HG02642 (cell line): Measurements from ENCODE around the gene ABLIM2.

Source experiments
- ATAC-seq: cut with Tn5 transposase; IDR thresholded peaks from one replicate; pipeline ENCODE4 v1.9.1; 2021; ENCODE audit warnings: mild to moderate bottlenecking; ENCODE audit not compliant: unreplicated experiment, poor library complexity

Gene ABLIM2

GRCh38 chr4:8038719-8039251 is 119.8 kb downstream of the ABLIM2 start:
- ATAC-seq, result no peak

- ATAC-seq, result no peak
Measured at GRCh38 chr4:8038083-8038482, 120.5 kb downstream of the ABLIM2 start.

GRCh38 chr4:8037150-8037769 is 121.4 kb downstream of the ABLIM2 start:
- ATAC-seq, result no peak

- ATAC-seq, result no peak
Measured at GRCh38 chr4:8035371-8035780, 123.2 kb downstream of the ABLIM2 start.

GRCh38 chr4:8033829-8034528 is 124.6 kb downstream of the ABLIM2 start:
- no peak for ATAC-seq

GRCh38 chr4:8033067-8033755 is 125.4 kb downstream of the ABLIM2 start:
- no peak for ATAC-seq

- ATAC-seq, result no peak
Measured at GRCh38 chr4:8032381-8032780, 126.2 kb downstream of the ABLIM2 start.

GRCh38 chr4:8030121-8030781 is 128.4 kb downstream of the ABLIM2 start:
- no peak for ATAC-seq

- no peak for ATAC-seq
Measured at GRCh38 chr4:8029689-8030088, 128.9 kb downstream of the ABLIM2 start.

GRCh38 chr4:8028884-8029568 is 129.6 kb downstream of the ABLIM2 start:
- ATAC-seq, result no peak

- ATAC-seq, result no peak
Measured at GRCh38 chr4:8028368-8028767, 130.2 kb downstream of the ABLIM2 start.

GRCh38 chr4:8026453-8026852 is 132.2 kb downstream of the ABLIM2 start:
- ATAC-seq, result no peak

- no peak for ATAC-seq
Measured at GRCh38 chr4:8025668-8026067, 132.9 kb downstream of the ABLIM2 start.

- no peak for ATAC-seq
Measured at GRCh38 chr4:8024073-8024786, 134.4 kb downstream of the ABLIM2 start.

GRCh38 chr4:8023696-8024033 is 134.9 kb downstream of the ABLIM2 start:
- ATAC-seq, result no peak

GRCh38 chr4:8022767-8023695 is 135.6 kb downstream of the ABLIM2 start:
- no peak for ATAC-seq

- no peak for ATAC-seq
Measured at GRCh38 chr4:8021796-8022195, 136.8 kb downstream of the ABLIM2 start.
